Ishikawa (cell line): ENCODE data around the gene PTPN1.

ENCODE experiments used
- CEBPB ChIP-seq: IDR thresholded peaks from 2 replicates; pipeline ENCODE4 v1.6.1; 2012
- CREB1 ChIP-seq: IDR thresholded peaks from 2 replicates; pipeline ENCODE4 v1.6.1; 2012; ENCODE audit warnings: low read depth
- EGR1 ChIP-seq: IDR thresholded peaks from 2 replicates; pipeline ENCODE4 v1.6.1; 2012
- EP300 ChIP-seq: IDR thresholded peaks from 2 replicates; pipeline ENCODE4 v1.6.1; 2012; ENCODE audit warnings: borderline replicate concordance
- FOXM1 ChIP-seq: IDR thresholded peaks from 2 replicates; pipeline ENCODE4 v1.6.1; 2012; ENCODE audit warnings: low read depth, borderline replicate concordance
- MAX ChIP-seq: IDR thresholded peaks from 2 replicates; pipeline ENCODE4 v1.6.1; 2012
- NFIC ChIP-seq: IDR thresholded peaks from 2 replicates; pipeline ENCODE4 v1.6.1; 2012
- RAD21 ChIP-seq: IDR thresholded peaks from 2 replicates; pipeline ENCODE4 v1.6.1; 2012; ENCODE audit warnings: low read depth
- REST ChIP-seq: IDR thresholded peaks from 2 replicates; pipeline ENCODE4 v1.6.1; 2012; ENCODE audit warnings: low read depth, mild to moderate bottlenecking
- TAF1 ChIP-seq: IDR thresholded peaks from 2 replicates; pipeline ENCODE4 v1.6.1; 2012; ENCODE audit warnings: low read depth, mild to moderate bottlenecking
- TCF12 ChIP-seq: IDR thresholded peaks from 2 replicates; pipeline ENCODE4 v1.6.1; 2012; ENCODE audit warnings: low read depth
- TEAD4 ChIP-seq: IDR thresholded peaks from 2 replicates; pipeline ENCODE4 v1.6.1; 2012
- USF1 ChIP-seq: IDR thresholded peaks from 2 replicates; pipeline ENCODE4 v1.6.1; 2012
- YY1 ChIP-seq: IDR thresholded peaks from 2 replicates; pipeline ENCODE4 v1.6.1; 2012; ENCODE audit warnings: low read depth
- ZBTB7A ChIP-seq: IDR thresholded peaks from 2 replicates; pipeline ENCODE4 v1.6.1; 2012; ENCODE audit warnings: low read depth

Gene PTPN1

GRCh38 chr20:50514035-50514337, 3.8 kb downstream of the PTPN1 start:
- TF ChIP-seq CREB1, result no peak
- no peak for TF ChIP-seq TCF12

GRCh38 chr20:50514750-50515149, 4.6 kb downstream of the PTPN1 start:
- TF ChIP-seq FOXM1, result no peak

- no peak for TF ChIP-seq EP300
These were observed 5.4 kb downstream of the PTPN1 start for GRCh38 chr20:50515471-50516106.

- TF ChIP-seq YY1 (no peak), RAD21 (no peak), REST (no peak), FOXM1 (no peak), EP300 (no peak), TEAD4 (no peak), ZBTB7A (no peak), TCF12 (no peak), CEBPB (no peak), NFIC (no peak), EGR1 (no peak), USF1 (no peak), CREB1 (no peak), MAX (no peak), TAF1 (no peak)
These were observed 6.2 kb downstream of the PTPN1 start for GRCh38 chr20:50516180-50516934.

GRCh38 chr20:50516935-50517816, 7.0 kb downstream of the PTPN1 start:
- TF ChIP-seq CREB1 (no peak), EP300 (no peak), REST (no peak)

GRCh38 chr20:50517817-50518154, 7.6 kb downstream of the PTPN1 start:
- TF ChIP-seq NFIC (no peak), TEAD4 (no peak), EP300 (no peak), ZBTB7A (no peak), RAD21 (no peak), TAF1 (no peak), YY1 (no peak), MAX (no peak), REST (no peak), TCF12 (no peak), FOXM1 (no peak), EGR1 (no peak), CEBPB (no peak), USF1 (no peak)
